Heart right ventricle (tissue), 16 donors: ENCODE data around the gene APLN. TPM values are rescaled to one million over a fixed set of nuclear protein-coding genes. Genes with fewer than 3 reads are reported as not detected.

Source experiments
- ATAC-seq, 8 donors: fragments of 200-7000 bp; cut with Tn5 transposase; one replicate each; pipeline ENCODE4 v1.9.1; 2020; ENCODE audit warnings: mild to moderate bottlenecking in 8 of 8, moderate library complexity in 8 of 8, moderate number of reproducible peaks in 1 of 8
- DNase-seq, 2 donors: peaks; one replicate each; pipeline ENCODE4 v3.0.0-alpha.2; 2020
- H3K27ac ChIP-seq, 10 donors: fragments of 200-600 bp; sonication (generic) in 2 of 10; one replicate each; pipeline versions ENCODE4 v1.5.0 to v1.8.0; 2020 to 2022; ENCODE audit warnings: mild to moderate bottlenecking in 3 of 10
- H3K27me3 ChIP-seq, 7 donors: fragments of 200-600 bp; one replicate each; pipeline ENCODE4 v1.8.0; 2021 to 2022; ENCODE audit warnings: mild to moderate bottlenecking in 2 of 7
- H3K36me3 ChIP-seq, 9 donors: fragments of 200-600 bp; sonication (generic) in 1 of 9; one replicate each; pipeline versions ENCODE4 v1.5.0 to v1.8.0; 2020 to 2022; ENCODE audit warnings: mild to moderate bottlenecking in 2 of 9
- H3K4me1 ChIP-seq, 9 donors: fragments of 200-600 bp; sonication (generic) in 1 of 9; one replicate each; pipeline versions ENCODE4 v1.5.0 to v1.8.0; 2020 to 2022; ENCODE audit warnings: mild to moderate bottlenecking in 4 of 9
- H3K4me3 ChIP-seq, 10 donors: fragments of 200-600 bp; sonication (generic) in 2 of 10; one replicate each; pipeline versions ENCODE4 v1.5.0 to v1.8.0; 2020 to 2022; ENCODE audit warnings: mild to moderate bottlenecking in 7 of 10, moderate library complexity in 2 of 10
- H3K9me3 ChIP-seq, 11 donors: fragments of 200-600 bp in 10 of 11; sonication (generic) in 2 of 11; one replicate each; pipeline versions ENCODE4 v1.5.0 to v1.8.0; 2013 to 2022; ENCODE audit warnings: mild to moderate bottlenecking in 2 of 11, control low read depth in 1 of 11, moderate library complexity in 1 of 11
- CTCF ChIP-seq, 9 donors: fragments of 200-600 bp; sonication (generic) in 2 of 9; IDR thresholded peaks; one replicate each; pipeline versions ENCODE4 v1.5.0 to v1.8.0; 2021 to 2022; ENCODE audit warnings: antibody characterized with exemption in 9 of 9, mild to moderate bottlenecking in 5 of 9, moderate library complexity in 1 of 9
- WGBS, 2 donors: extraction: QIAGEN DNeasy Blood & Tissue Kit; methylation state at CpG; one replicate each; pipeline ENCODE4 v1.1.7; 2013; ENCODE audit warnings: inconsistent platforms in 1 of 2; 5-methylcytosine and 5-hydroxymethylcytosine counted together
- intact Hi-C, 10 donors: fragments of 100-400 bp; cut with DNase I; formaldehyde crosslinking; loops; one replicate each; pipeline versions ENCODE4 v1.11.1 to v1.14.2; 2022
- polyA plus RNA-seq, 2 donors: library from polyadenylated mRNA; stranded (reverse); fragments of 200-250 nt; gene quantifications; one replicate each; pipeline ENCODE4 v1.2.3, GENCODE V29; 2013
- total RNA-seq, 10 donors: library from RNA; stranded (reverse); fragmentation: NEBNext Ultra II Directional in 3 of 10; extraction: Animal tissue kit (Norgen Biotek cat#: 25700) in 3 of 10; gene quantifications; one replicate each; pipeline versions ENCODE4 v1.2.1 to v1.2.4, GENCODE V29; 2021 to 2023
- donor health status: Arrhythmogenic right ventricular cardiomyopathy.
- donor health status: ischemic (EF 13 %, LVEDD 7.1; RV severe dilation, severe dysfunction).
- donor health status: healthy with polysubstance abuse.
- donor health status: DM: no; HTN: yes; CAD: no.
- donor health status: DM: no; HTN: no; CAD: no.
- donor health status: ischemic (EF 25% LVEDD 6.9; RV normal size, moderate dysfunction).
- donor health status: ischemic (EF 25% LVEDD 5.7; RV mildly dilated, moderate dysfunction).
- donor health status: healthy.
- donor health status: DM: yes; HTN: yes; CAD: no.
- donor health status: Ischemic cardiomyopathy.
- donor health status: ischemic (EF 35%, LVEDD 5.7; RV mildly dilated, moderate dysfunction).
- donor health status: nonischemic (EF 11% LVEDD 7.7; RV severe dilation, severe dysfunction).
- donor health status: DM: yes; HTN: yes; CAD: no.
- donor health status: PGD.
- donor health status: ischemic (EF 29% LVEDD 5.4; RV normal size, mild dysfunction).
- donor health status: nonischemic (EF 23%, LVEDD 6.1; RV moderate dilation, normal function).

The APLN gene
- total and polyA plus RNA-seq, 12 donors, result 2.7 to 44.7 (median 13.3) TPM

- Histone ChIP-seq H3K27ac (no peak overlapping the region), H3K4me3 (no peak overlapping the region), H3K4me1 (peaks cover 0 to 8% (median 0%) of the 10 kb centered on the region in 9 donors), H3K27me3 (peaks cover 0 to 11% (median 0%) of the 10 kb centered on the region in 7 donors), H3K9me3 (no peaks in the 10 kb centered on the region), H3K36me3 (peaks cover 0 to 2% (median 0%) of the 10 kb centered on the region in 9 donors)
- no peak for ATAC-seq
- TF ChIP-seq CTCF (IDR thresholded peaks at IDR 0.05), result no peak
- 85 to 88% methylated on average over 5 of the region's 5 CpGs for WGBS, 2 donors
- intact Hi-C loops, result no loop called here
- no peak for DNase-seq
Observed at GRCh38 chrX:129597905-129598304, 56.9 kb downstream of the APLN start.

GRCh38 chrX:129596077-129596476 is 58.7 kb downstream of the APLN start:
- Histone ChIP-seq H3K36me3 (peaks cover 0 to 11% (median 0%) of the 10 kb centered on the region in 9 donors), H3K27me3 (peaks cover 0 to 5% (median 0%) of the 10 kb centered on the region in 7 donors), H3K27ac (no peak overlapping the region), H3K4me3 (no peak overlapping the region), H3K9me3 (no peaks in the 10 kb centered on the region), H3K4me1 (peaks cover 0 to 10% (median 0%) of the 10 kb centered on the region in 9 donors)
- DNase-seq, result no peak
- TF ChIP-seq CTCF (IDR thresholded peaks at IDR 0.05), result no peak
- 89 to 91% methylated on average over 5 of the region's 5 CpGs for WGBS, 2 donors
- no peak for ATAC-seq
- intact Hi-C loops, result no loop called here

Other genes with a start within 250 kb of the APLN start
- gene SMARCA1, start 131.5 kb downstream of the APLN start, total RNA-seq, result 10 to 100 TPM; 29.7 to 42.9 (median 33.1) TPM
- gene SMARCA1, start 131.5 kb downstream of the APLN start, polyA plus RNA-seq, result 10 to 100 TPM in 1 of 2 donors, 1 to 10 TPM in 1; 6.3 to 10.1 TPM
- 10 to 100 TPM in 3 of 10 donors, 1 to 10 TPM in 7; 7.5 to 13.8 (median 9.0) TPM for gene OCRL, start 114.7 kb downstream of the APLN start, total RNA-seq
- gene OCRL, start 114.7 kb downstream of the APLN start, polyA plus RNA-seq, result 10 to 100 TPM in 1 of 2 donors, 1 to 10 TPM in 1; 6.9 to 11.2 TPM
- gene XPNPEP2, start 84.0 kb upstream of the APLN start, total RNA-seq, result 1 to 10 TPM in 1 of 10 donors, under 1 TPM in 9; 0.18 to 2.2 (median 0.52) TPM
- gene XPNPEP2, start 84.0 kb upstream of the APLN start, polyA plus RNA-seq, result under 1 TPM; 0.22 to 0.99 TPM
- 10 to 100 TPM in 1 of 10 donors, 1 to 10 TPM in 6, under 1 TPM in 3; 0.57 to 15.3 (median 2.3) TPM for gene SASH3, start 125.0 kb upstream of the APLN start, total RNA-seq
- 1 to 10 TPM in 1 of 2 donors, under 1 TPM in 1; 0.88 to 1.9 TPM for gene SASH3, start 125.0 kb upstream of the APLN start, polyA plus RNA-seq
- 10 to 100 TPM in 7 of 10 donors, 1 to 10 TPM in 3; 8.3 to 22.8 (median 11.4) TPM for gene ZDHHC9, start 188.9 kb upstream of the APLN start, total RNA-seq
- 10 to 100 TPM in 1 of 2 donors, 1 to 10 TPM in 1; 4.2 to 20.0 TPM for gene ZDHHC9, start 188.9 kb upstream of the APLN start, polyA plus RNA-seq